Progenitor cell of endocrine pancreas (in vitro differentiated cells): Measurements from ENCODE around the gene BCAP31. TPM values are rescaled to one million over a fixed set of nuclear protein-coding genes. Genes with fewer than 3 reads are reported as not detected.
A peak's percentile ranks its signal among the peaks of the same experiment; 100 is the strongest.

Source experiments
- DNase-seq: peaks from one replicate; pipeline ENCODE4 v3.0.0; 2021; ENCODE audit warnings: low spot score; ENCODE audit not compliant: unreplicated experiment
- H3K27ac Mint-ChIP-seq: 2 replicates; pipeline ENCODE4 v1.8.0; 2021; ENCODE audit warnings: mild to moderate bottlenecking, moderate library complexity, mixed read lengths
- H3K27me3 Mint-ChIP-seq: 2 replicates; pipeline ENCODE4 v1.8.0; 2021; ENCODE audit warnings: mixed read lengths
- H3K36me3 Mint-ChIP-seq: 2 replicates; pipeline ENCODE4 v1.8.0; 2022; ENCODE audit warnings: mixed read lengths; ENCODE audit not compliant: insufficient read depth
- H3K4me1 Mint-ChIP-seq: 2 replicates; pipeline ENCODE4 v1.8.0; 2021; ENCODE audit warnings: low read depth, mixed read lengths
- H3K4me3 Mint-ChIP-seq: 2 replicates; pipeline ENCODE4 v1.8.0; 2021; ENCODE audit warnings: low read depth, mild to moderate bottlenecking, moderate library complexity, mixed read lengths
- H3K9me3 Mint-ChIP-seq: 2 replicates; pipeline ENCODE4 v1.8.0; 2021; ENCODE audit warnings: low read depth, mixed read lengths
- CTCF ChIP-seq: fragments of 200-600 bp; sonication (generic); IDR thresholded peaks from one replicate; pipeline ENCODE4 v1.5.0; 2021; ENCODE audit warnings: antibody characterized with exemption, mild to moderate bottlenecking; ENCODE audit not compliant: unreplicated experiment
- total RNA-seq: library from RNA; stranded (reverse); gene quantifications from 2 replicates; pipeline ENCODE4 v1.2.1, GENCODE V29; 2021

BCAP31 gene
- total RNA-seq, 1 donor from 2014 or later = 142 TPM

GRCh38 chrX:153673428-153674218, 50.6 kb downstream of the BCAP31 start, which contains the start of gene PNCK:
PNCK (minus strand) TSS chrX:153673813; CDS start chrX:153673076, 737 bp downstream.
- no peak for TF ChIP-seq CTCF
- H3K27ac Mint-ChIP-seq = peak within 1 kb of the TSS; percentile 31
- no peak for DNase-seq
- peaks cover 6% of the 10 kb centered on the region for H3K9me3 Mint-ChIP-seq
- H3K27me3 Mint-ChIP-seq = peaks cover 19% of the 10 kb centered on the region
- peaks cover 4% of the 10 kb centered on the region for H3K4me1 Mint-ChIP-seq
- peak within 1 kb of the TSS; percentile 39 for H3K4me3 Mint-ChIP-seq
- H3K36me3 Mint-ChIP-seq = peaks cover 1% of the 10 kb centered on the region

GRCh38 chrX:153672531-153673427, 51.4 kb downstream of the BCAP31 start:
- H3K4me1 Mint-ChIP-seq = peaks cover 4% of the 10 kb centered on the region
- peak overlapping the region; percentile 37 for H3K4me3 Mint-ChIP-seq
- H3K9me3 Mint-ChIP-seq = peaks cover 6% of the 10 kb centered on the region
- H3K27ac Mint-ChIP-seq = no peak overlapping the region
- H3K27me3 Mint-ChIP-seq = peaks cover 24% of the 10 kb centered on the region
- no peak for TF ChIP-seq CTCF
- H3K36me3 Mint-ChIP-seq = peaks cover 1% of the 10 kb centered on the region
- DNase-seq = peak; percentile 9

GRCh38 chrX:153671589-153672530, 52.3 kb downstream of the BCAP31 start:
- Mint-ChIP-seq H3K4me3 (no peak overlapping the region), H3K9me3 (peaks cover 6% of the 10 kb centered on the region), H3K36me3 (peaks cover 1% of the 10 kb centered on the region), H3K27ac (no peak overlapping the region), H3K27me3 (peaks cover 30% of the 10 kb centered on the region), H3K4me1 (peaks cover 4% of the 10 kb centered on the region)
- TF ChIP-seq CTCF = no peak
- no peak for DNase-seq

- peaks cover 1% of the 10 kb centered on the region for H3K36me3 Mint-ChIP-seq
- no peak for DNase-seq
These were observed 53.2 kb downstream of the BCAP31 start for GRCh38 chrX:153670748-153671588.

More at GRCh38 chrX:153670748-153671588, 53.2 kb downstream of the BCAP31 start:
- Mint-ChIP-seq H3K27ac (no peak overlapping the region), H3K4me3 (no peak overlapping the region), H3K9me3 (peaks cover 7% of the 10 kb centered on the region), H3K4me1 (peaks cover 4% of the 10 kb centered on the region), H3K27me3 (peaks cover 37% of the 10 kb centered on the region)
- no peak for TF ChIP-seq CTCF
